AG09319 (cell line): ENCODE data around the gene ACP7.

Experiments used
- DNase-seq: peaks from one replicate; pipeline ENCODE4 v3.0.0-alpha.2; 2010; ENCODE audit warnings: low read depth; ENCODE audit errors: extremely low read depth
- TF ChIP-seq, protein P1 (sequence below): IDR thresholded peaks from 2 replicates; pipeline ENCODE4 v1.5.1; 2011; ENCODE audit warnings: low read depth, mild to moderate bottlenecking, inconsistent platforms, low read length, moderate library complexity

The ACP7 gene

DNA sequence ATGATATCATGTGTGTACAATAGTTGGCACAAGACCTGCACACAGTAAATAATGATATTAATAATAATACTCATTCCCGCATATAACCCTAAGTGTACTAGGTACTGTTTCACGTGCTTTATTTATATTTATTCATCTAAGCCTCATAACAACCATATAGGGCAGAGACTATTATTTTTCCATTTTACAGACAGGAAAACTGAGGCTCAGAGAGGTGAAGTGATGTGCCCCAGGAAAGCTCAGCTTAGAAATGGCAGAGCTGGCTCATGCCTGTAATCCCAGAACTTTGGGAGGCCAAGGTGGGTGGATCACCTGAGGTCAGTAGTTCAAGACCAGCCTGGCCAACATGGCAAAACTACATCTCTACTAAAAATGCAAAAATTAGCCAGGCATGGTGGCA lies 13.6 kb downstream of the ACP7 start:
- TF ChIP-seq, protein P1, sequence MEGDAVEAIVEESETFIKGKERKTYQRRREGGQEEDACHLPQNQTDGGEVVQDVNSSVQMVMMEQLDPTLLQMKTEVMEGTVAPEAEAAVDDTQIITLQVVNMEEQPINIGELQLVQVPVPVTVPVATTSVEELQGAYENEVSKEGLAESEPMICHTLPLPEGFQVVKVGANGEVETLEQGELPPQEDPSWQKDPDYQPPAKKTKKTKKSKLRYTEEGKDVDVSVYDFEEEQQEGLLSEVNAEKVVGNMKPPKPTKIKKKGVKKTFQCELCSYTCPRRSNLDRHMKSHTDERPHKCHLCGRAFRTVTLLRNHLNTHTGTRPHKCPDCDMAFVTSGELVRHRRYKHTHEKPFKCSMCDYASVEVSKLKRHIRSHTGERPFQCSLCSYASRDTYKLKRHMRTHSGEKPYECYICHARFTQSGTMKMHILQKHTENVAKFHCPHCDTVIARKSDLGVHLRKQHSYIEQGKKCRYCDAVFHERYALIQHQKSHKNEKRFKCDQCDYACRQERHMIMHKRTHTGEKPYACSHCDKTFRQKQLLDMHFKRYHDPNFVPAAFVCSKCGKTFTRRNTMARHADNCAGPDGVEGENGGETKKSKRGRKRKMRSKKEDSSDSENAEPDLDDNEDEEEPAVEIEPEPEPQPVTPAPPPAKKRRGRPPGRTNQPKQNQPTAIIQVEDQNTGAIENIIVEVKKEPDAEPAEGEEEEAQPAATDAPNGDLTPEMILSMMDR, result no peak
- DNase-seq, result no peak

DNA sequence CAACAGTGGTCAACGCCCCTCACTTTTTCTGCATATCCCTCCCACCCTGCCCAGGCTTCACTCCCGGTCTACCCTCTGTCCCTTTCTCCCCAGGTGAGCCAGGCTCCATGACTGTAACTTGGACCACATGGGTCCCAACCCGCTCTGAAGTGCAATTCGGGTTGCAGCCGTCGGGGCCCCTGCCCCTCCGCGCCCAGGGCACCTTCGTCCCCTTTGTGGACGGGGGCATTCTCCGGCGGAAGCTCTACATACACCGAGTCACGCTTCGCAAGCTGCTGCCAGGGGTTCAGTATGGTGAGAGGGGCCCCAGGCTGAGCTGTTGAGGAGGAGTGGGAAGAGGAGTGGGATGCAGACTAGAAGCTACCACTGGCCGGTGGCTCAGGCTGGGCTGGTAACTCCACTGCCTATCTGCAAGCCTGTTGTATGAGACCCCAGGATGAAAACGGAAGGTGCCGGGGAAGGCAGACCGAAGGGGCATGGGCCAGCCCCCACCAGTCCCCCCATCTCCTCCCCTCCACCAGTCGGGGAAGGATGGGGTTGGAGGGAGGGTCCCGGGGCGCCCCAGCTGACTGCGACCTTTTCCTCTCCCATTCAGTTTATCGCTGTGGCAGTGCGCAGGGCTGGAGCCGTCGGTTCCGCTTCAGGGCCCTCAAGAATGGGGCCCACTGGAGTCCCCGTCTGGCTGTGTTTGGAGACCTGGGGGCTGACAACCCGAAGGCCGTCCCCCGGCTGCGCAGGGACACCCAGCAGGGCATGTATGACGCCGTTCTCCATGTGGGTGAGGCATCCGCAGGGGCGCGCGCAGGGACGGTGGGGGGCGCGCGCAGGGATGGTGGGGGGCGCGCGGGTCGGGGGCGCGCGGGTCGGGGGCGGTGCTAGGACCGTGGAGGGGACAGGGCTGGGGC lies 14.4 kb downstream of the ACP7 start:
- no peak for DNase-seq
- TF ChIP-seq, protein P1, result no peak

DNA sequence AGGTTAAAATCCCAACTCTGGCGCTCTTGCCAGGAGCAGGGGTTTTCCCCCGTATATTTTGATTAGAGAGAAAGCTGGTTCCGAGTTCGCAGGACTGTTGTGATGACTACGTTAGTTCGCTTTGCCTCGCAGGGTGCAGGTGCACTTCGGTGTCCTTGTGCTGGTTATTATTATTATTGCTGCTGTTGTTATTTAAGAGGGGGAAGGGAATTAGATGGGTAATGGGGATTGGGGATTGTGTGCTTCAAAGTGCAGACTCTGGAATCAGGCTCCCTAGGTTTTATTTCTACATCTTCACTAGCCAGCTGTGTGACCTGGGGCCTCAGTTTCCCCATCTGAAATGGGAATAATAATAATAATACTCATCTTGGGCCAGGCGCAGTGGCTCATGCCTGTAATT lies 15.2 kb downstream of the ACP7 start:
- TF ChIP-seq, protein P1, result no peak
- DNase-seq, result no peak

DNA sequence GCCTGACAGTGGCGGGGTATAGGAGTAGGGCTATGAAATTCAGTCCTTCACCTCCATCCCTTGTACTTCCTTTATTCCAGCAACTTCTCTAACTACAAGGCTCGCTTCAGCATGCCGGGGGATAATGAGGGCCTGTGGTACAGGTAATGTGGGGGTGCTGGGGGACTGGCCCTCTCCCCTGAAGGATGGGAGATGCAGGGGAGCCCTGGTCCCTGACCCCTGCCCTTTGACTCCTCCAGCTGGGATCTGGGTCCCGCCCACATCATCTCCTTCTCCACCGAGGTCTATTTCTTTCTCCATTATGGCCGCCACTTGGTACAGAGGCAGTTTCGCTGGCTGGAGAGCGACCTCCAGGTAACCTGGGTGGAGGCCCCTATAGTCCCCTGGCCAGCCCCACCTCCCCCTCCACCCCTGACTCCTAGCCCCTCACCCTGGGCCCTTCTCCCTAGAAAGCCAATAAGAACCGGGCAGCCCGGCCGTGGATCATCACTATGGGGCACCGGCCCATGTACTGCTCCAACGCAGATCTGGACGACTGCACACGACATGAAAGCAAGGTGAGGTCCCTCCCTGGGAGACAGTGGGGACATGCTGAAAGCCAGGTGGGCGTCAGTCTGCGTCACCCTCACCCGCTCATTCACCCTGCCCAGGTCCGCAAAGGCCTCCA lies 16.5 kb downstream of the ACP7 start:
- TF ChIP-seq, protein P1, result no peak
- DNase-seq, result no peak

DNA sequence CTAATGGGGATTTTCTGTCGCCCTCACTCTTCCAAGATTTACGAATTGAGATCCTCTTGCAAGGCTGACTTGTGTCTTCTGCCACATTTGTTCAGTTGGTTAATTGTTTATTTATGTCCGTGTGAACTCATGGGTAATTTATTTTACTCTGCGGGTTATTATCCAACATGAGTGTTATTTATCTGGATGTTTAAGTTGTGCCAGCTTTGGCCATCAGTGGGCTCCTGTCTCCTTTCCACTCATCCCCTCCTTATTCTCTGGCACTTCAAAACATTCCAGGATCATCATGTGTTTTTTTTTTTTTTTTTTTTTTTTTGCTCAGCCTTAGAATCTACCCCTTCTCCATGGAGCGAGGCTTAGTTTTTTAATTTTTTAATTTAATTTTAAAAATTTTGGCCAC lies 19.0 kb downstream of the ACP7 start:
- TF ChIP-seq, protein P1, result no peak
- no peak for DNase-seq

DNA sequence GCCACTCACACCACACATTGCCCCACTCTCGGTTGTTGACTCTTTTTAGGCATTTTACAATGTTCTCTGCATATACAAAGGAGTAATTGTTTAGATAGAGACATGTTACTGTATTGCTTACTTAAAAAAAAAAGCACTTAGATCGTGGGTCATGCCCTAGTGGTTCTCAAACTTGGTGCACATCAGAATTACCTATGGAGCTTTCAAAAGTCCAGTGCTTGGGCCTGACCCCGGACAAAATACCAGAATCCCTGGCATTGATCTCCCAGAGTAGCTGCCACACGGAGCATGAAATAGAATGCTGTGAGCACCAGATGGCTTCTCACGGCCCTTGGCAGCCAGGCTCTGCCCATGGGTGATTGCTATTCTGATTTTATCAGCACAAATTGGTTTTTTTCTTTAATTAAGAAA lies 20.0 kb downstream of the ACP7 start:
- TF ChIP-seq, protein P1, result no peak
- DNase-seq, result no peak

DNA sequence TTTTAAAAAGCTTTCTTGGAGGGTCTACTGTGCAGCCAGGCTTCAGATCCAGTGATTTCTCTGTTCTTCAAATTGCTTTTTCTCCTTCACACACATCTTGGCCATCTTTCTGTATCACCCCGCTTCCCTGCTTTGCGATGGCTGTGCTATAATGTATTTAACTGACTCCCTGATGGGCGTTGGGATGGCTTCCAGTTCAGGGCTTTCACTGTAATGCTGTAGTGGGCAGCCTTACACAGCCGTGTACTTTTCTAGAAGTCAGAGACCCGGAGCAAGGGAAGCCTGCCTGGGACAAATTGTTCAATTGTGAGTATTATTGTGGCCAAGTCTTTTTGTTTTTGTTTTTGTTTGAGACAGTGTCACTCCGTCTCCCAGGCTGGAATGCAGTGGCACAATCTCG lies 22.0 kb downstream of the ACP7 start:
- no peak for DNase-seq

More for the DNA sequence above, 22.0 kb downstream of the ACP7 start:
- TF ChIP-seq, protein P1, result no peak
